Body of pancreas (tissue), 4 donors: ENCODE results near the gene CST8.

Experiments used
- CTCF ChIP-seq, 7 experiments: fragments of 450-650 bp in 4 of 7; fragments of 200-600 bp in 3 of 7; sonication (generic) in 3 of 7; IDR thresholded peaks; one replicate each; pipeline ENCODE4 v1.5.1; 2016 to 2019; ENCODE audit warnings: antibody characterized with exemption in 7 of 7
- POLR2A ChIP-seq, 3 donors: fragments of 450-650 bp; IDR thresholded peaks; one replicate each; pipeline ENCODE4 v1.6.1; 2016; ENCODE audit warnings: antibody characterized with exemption in 3 of 3, mild to moderate bottlenecking in 2 of 3

DNA sequence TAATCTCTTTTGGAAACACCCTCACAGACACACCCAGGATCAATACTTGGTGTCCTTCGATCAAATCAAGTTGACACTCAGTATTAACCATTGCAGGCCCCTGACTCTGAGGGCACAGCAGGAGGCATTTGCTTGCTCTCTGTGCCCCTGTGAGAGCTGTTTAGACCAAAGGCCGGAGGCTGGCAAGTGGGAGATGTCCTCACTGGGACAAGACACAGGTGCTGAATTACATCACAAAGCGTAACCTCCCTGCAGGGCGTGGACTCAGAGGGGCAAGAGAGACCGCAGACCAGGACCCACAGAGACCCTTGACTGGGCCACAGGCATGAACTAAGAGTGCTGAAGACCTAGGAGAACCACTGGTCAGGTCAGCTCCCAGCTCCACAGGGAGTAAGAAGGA lies at the start of gene CST8:
- no peak for TF ChIP-seq POLR2A (IDR thresholded peaks at IDR 0.05)
- TF ChIP-seq CTCF (IDR thresholded peaks at IDR 0.05), result no peak
